Caco-2 (cell line): ENCODE results near the gene CRTC3. TPM values are rescaled to one million over a fixed set of nuclear protein-coding genes. Genes with fewer than 3 reads are reported as not detected.

ENCODE experiments used
- BruUV-seq: library from RNA; stranded (reverse); fragments of 400-500 nt; replicated peaks from 2 replicates; lab custom pipeline; 2021; lab: Mats Ljungman, UMichigan
- CTCF ChIA-PET: fragments of 300-600 bp; sonication (Branson Sonifier 250); formaldehyde crosslinking; loops from one replicate; lab custom pipeline; 2022; ENCODE audit warnings: antibody characterized with exemption; lab: Charles Lee
- POLR2A ChIA-PET: fragments of 300-600 bp; sonication (Branson Sonifier 250); formaldehyde crosslinking; loops from one replicate; lab custom pipeline; 2022; ENCODE audit warnings: antibody characterized with exemption; lab: Charles Lee
- DNase-seq, 2 experiments: peaks; one replicate each; pipeline versions ENCODE4 v3.0.0 to v3.0.0-alpha.2; 2020 to 2022
- H3K27me3 ChIP-seq: replicated peaks from 2 replicates; pipeline ENCODE4 v1.6.0; 2011; ENCODE audit warnings: low read length; ENCODE audit not compliant: control insufficient read depth, insufficient read depth
- H3K36me3 ChIP-seq: 2 replicates; pipeline ENCODE4 v1.5.1; 2011; ENCODE audit warnings: low read length; ENCODE audit not compliant: control insufficient read depth, insufficient read depth
- H3K4me1 ChIP-seq: fragments of 250-450 bp; sonication (Bioruptor Pico); 2 replicates; pipeline ENCODE4 v1.5.1; 2020; ENCODE audit warnings: mild to moderate bottlenecking
- H3K4me3 ChIP-seq: 2 replicates; pipeline ENCODE4 v1.5.1; 2011; ENCODE audit warnings: low read depth, mild to moderate bottlenecking, control low read depth, low read length
- H3K9me3 ChIP-seq: fragments of 250-450 bp; sonication (Bioruptor Pico); 2 replicates; pipeline ENCODE4 v1.5.1; 2020; ENCODE audit warnings: mild to moderate bottlenecking, moderate library complexity
- H3K27ac Mint-ChIP-seq: one replicate; pipeline ENCODE4 v1.8.0; 2022; ENCODE audit warnings: mixed read lengths; ENCODE audit not compliant: unreplicated experiment
- H3K27me3 Mint-ChIP-seq: one replicate; pipeline ENCODE4 v1.8.0; 2022; ENCODE audit warnings: mixed read lengths; ENCODE audit not compliant: insufficient read depth, unreplicated experiment
- H3K36me3 Mint-ChIP-seq: one replicate; pipeline ENCODE4 v1.8.0; 2022; ENCODE audit warnings: mild to moderate bottlenecking, mixed read lengths; ENCODE audit not compliant: insufficient read depth, unreplicated experiment
- H3K4me1 Mint-ChIP-seq: one replicate; pipeline ENCODE4 v1.8.0; 2022; ENCODE audit warnings: low read depth, mixed read lengths; ENCODE audit not compliant: unreplicated experiment
- H3K4me3 Mint-ChIP-seq: one replicate; pipeline ENCODE4 v1.8.0; 2022; ENCODE audit warnings: mild to moderate bottlenecking, moderate library complexity, mixed read lengths; ENCODE audit not compliant: unreplicated experiment
- H3K9me3 Mint-ChIP-seq: one replicate; pipeline ENCODE4 v1.8.0; 2022; ENCODE audit warnings: mixed read lengths; ENCODE audit not compliant: unreplicated experiment
- CTCF ChIP-seq, 2 experiments: fragments of 200-600 bp in 1 of 2; IDR thresholded peaks; 1 replicate in 1 of 2; 2 replicates in 1 of 2; pipeline versions ENCODE4 v1.5.1 to v1.8.0; 2011 to 2022; ENCODE audit warnings: antibody characterized with exemption in 1 of 2, control low read depth in 1 of 2, inconsistent platforms in 1 of 2, low read depth in 1 of 2, low read length in 1 of 2, mild to moderate bottlenecking in 1 of 2, moderate library complexity in 1 of 2; ENCODE audit not compliant: insufficient read depth in 1 of 2, severe bottlenecking in 1 of 2, unreplicated experiment in 1 of 2
- intact Hi-C: fragments of 100-400 bp; cut with micrococcal nuclease; formaldehyde crosslinking; loops from one replicate; pipeline ENCODE4 v1.10.0; 2022; ENCODE audit not compliant: unreplicated experiment
- total RNA-seq: library from RNA; stranded (reverse); gene quantifications from 2 replicates; pipeline ENCODE4 v1.2.3, GENCODE V29; 2022

The CRTC3 gene
- total RNA-seq, 1 experiment from 2014 or later = 35.0 TPM

GRCh38 chr15:90565866-90566265 lies 36.1 kb downstream of the CRTC3 start:
- POLR2A ChIA-PET = no interaction called here
- Mint-ChIP-seq H3K27ac (no peak overlapping the region), H3K4me3 (no peak overlapping the region)

GRCh38 chr15:90570643-90571042 lies 40.9 kb downstream of the CRTC3 start:
- Mint-ChIP-seq H3K4me3 (no peak overlapping the region), H3K27me3 (no peaks in the 10 kb centered on the region), H3K36me3 (peaks cover 6% of the 10 kb centered on the region), H3K9me3 (no peaks in the 10 kb centered on the region), H3K4me1 (peaks cover 5% of the 10 kb centered on the region), H3K27ac (no peak overlapping the region)
- Histone ChIP-seq H3K4me3 (no peak overlapping the region), H3K27me3 (no peaks in the 10 kb centered on the region), H3K9me3 (no peaks in the 10 kb centered on the region), H3K36me3 (no peaks in the 10 kb centered on the region), H3K4me1 (no peaks in the 10 kb centered on the region)
- BruUV-seq = no TSS peak
- POLR2A ChIA-PET = no interaction called here
- DNase-seq = no peak
- intact Hi-C loops = no loop called here
- CTCF ChIA-PET = interaction anchor here (0.6 kb wide), 1 partner anchor 356 kb away, joined by 13 read pairs; no protein-coding TSS in a partner anchor
- TF ChIP-seq CTCF (IDR thresholded peaks at IDR 0.05; ENCODE audit: insufficient read depth in 1 of 2, low read depth in 1 of 2, low read length in 1 of 2, severe bottlenecking in 1 of 2, unreplicated experiment in 1 of 2) = no peak

More at GRCh38 chr15:90565866-90566265, 36.1 kb downstream of the CRTC3 start:
- BruUV-seq = no TSS peak
- H3K4me1 Mint-ChIP-seq = peaks cover 5% of the 10 kb centered on the region
- no peaks in the 10 kb centered on the region for H3K9me3 Mint-ChIP-seq
- H3K4me1 ChIP-seq = no peaks in the 10 kb centered on the region
- no peaks in the 10 kb centered on the region for H3K27me3 ChIP-seq
- H3K36me3 ChIP-seq = no peaks in the 10 kb centered on the region
- H3K4me3 ChIP-seq = no peak overlapping the region
- TF ChIP-seq CTCF (IDR thresholded peaks at IDR 0.05; ENCODE audit: insufficient read depth in 1 of 2, low read depth in 1 of 2, low read length in 1 of 2, severe bottlenecking in 1 of 2, unreplicated experiment in 1 of 2) = no peak
- no peaks in the 10 kb centered on the region for H3K27me3 Mint-ChIP-seq
- CTCF ChIA-PET = no interaction called here
- H3K36me3 Mint-ChIP-seq = peaks cover 6% of the 10 kb centered on the region
- no peaks in the 10 kb centered on the region for H3K9me3 ChIP-seq
- DNase-seq = no peak
- intact Hi-C loops = no loop called here

- H3K4me1 ChIP-seq = no peaks in the 10 kb centered on the region
- Mint-ChIP-seq H3K4me1 (peaks cover 5% of the 10 kb centered on the region), H3K27ac (no peak overlapping the region), H3K4me3 (no peak overlapping the region), H3K36me3 (peaks cover 6% of the 10 kb centered on the region), H3K9me3 (no peaks in the 10 kb centered on the region), H3K27me3 (no peaks in the 10 kb centered on the region)
- CTCF ChIA-PET = no interaction called here
- no peaks in the 10 kb centered on the region for H3K9me3 ChIP-seq
- no peak for TF ChIP-seq CTCF (IDR thresholded peaks at IDR 0.05; ENCODE audit: insufficient read depth in 1 of 2, low read depth in 1 of 2, low read length in 1 of 2, severe bottlenecking in 1 of 2, unreplicated experiment in 1 of 2)
- intact Hi-C loops = no loop called here
- no peaks in the 10 kb centered on the region for H3K27me3 ChIP-seq
- no peaks in the 10 kb centered on the region for H3K36me3 ChIP-seq
- BruUV-seq = no TSS peak
- DNase-seq = no peak
- H3K4me3 ChIP-seq = no peak overlapping the region
- POLR2A ChIA-PET = no interaction called here
Observed at GRCh38 chr15:90571063-90571541, 41.4 kb downstream of the CRTC3 start.
